Right atrium auricular region (tissue), 2 donors: Measurements from ENCODE around the gene CDH1. TPM values are rescaled to one million over a fixed set of nuclear protein-coding genes. Genes with fewer than 3 reads are reported as not detected.
"Not testable (repeated sequence)": the region's sequence is repeated elsewhere in the genome, so short reads cannot be mapped to it uniquely, and the experiment has no call there.

Experiments
- DNase-seq: peaks from one replicate; pipeline ENCODE4 v3.0.0-alpha.2; 2019; ENCODE audit warnings: low spot score
- H3K27ac ChIP-seq, 2 donors: fragments of 200-600 bp; sonication (generic); 1 replicate in 1 of 2; 2 replicates in 1 of 2; pipeline ENCODE4 v1.5.1; 2016 to 2019
- H3K27me3 ChIP-seq, 2 donors: fragments of 200-600 bp; sonication (generic); one replicate each; pipeline versions ENCODE4 v1.5.1 to v1.6.0; 2017 to 2019
- H3K36me3 ChIP-seq: fragments of 200-600 bp; sonication (generic); one replicate; pipeline ENCODE4 v1.5.1; 2016
- H3K4me1 ChIP-seq, 2 donors: fragments of 200-600 bp; sonication (generic); one replicate each; pipeline versions ENCODE4 v1.5.1 to v1.6.0; 2017 to 2019
- H3K4me3 ChIP-seq, 2 donors: fragments of 200-600 bp; sonication (generic); 1 replicate in 1 of 2; 2 replicates in 1 of 2; pipeline ENCODE4 v1.5.1; 2017 to 2019; ENCODE audit warnings: mild to moderate bottlenecking in 1 of 2, moderate library complexity in 1 of 2
- H3K9me3 ChIP-seq, 2 donors: fragments of 200-600 bp; sonication (generic); one replicate each; pipeline ENCODE4 v1.5.1; 2019
- CTCF ChIP-seq, 2 donors: fragments of 200-600 bp; sonication (generic); IDR thresholded peaks; one replicate each; pipeline ENCODE4 v1.5.1; 2019; ENCODE audit warnings: antibody characterized with exemption in 2 of 2
- total RNA-seq, 2 donors: library from RNA; depleted of rRNA; stranded (reverse); fragments of >200 nt; gene quantifications; one replicate each; pipeline ENCODE4 v1.1.0, GENCODE V29; 2016

Gene CDH1
- total RNA-seq, 2 donors from 2014 or later = 0.93 to 1.4 TPM

GRCh38 chr16:68713361-68713760 is 23.7 kb upstream of the CDH1 start:
- no peak overlapping the region for H3K4me3 ChIP-seq
- H3K27ac ChIP-seq = no peak overlapping the region
- no peaks in the 10 kb centered on the region for H3K9me3 ChIP-seq
- no peaks in the 10 kb centered on the region for H3K4me1 ChIP-seq
- no peak for TF ChIP-seq CTCF (IDR thresholded peaks at IDR 0.05)
- DNase-seq = no peak
- no peaks in the 10 kb centered on the region for H3K36me3 ChIP-seq
- no peaks in the 10 kb centered on the region for H3K27me3 ChIP-seq

GRCh38 chr16:68715471-68715870 is 21.6 kb upstream of the CDH1 start:
- Histone ChIP-seq H3K36me3 (no peaks in the 10 kb centered on the region), H3K4me1 (no peaks in the 10 kb centered on the region)

GRCh38 chr16:68716516-68716915 is 20.6 kb upstream of the CDH1 start:
- H3K27me3 ChIP-seq, DNase-seq, H3K27ac ChIP-seq, H3K4me3 ChIP-seq, H3K9me3 ChIP-seq, H3K36me3 ChIP-seq, H3K4me1 ChIP-seq: not testable (repeated sequence)

More at GRCh38 chr16:68715471-68715870, 21.6 kb upstream of the CDH1 start:
- TF ChIP-seq CTCF (IDR thresholded peaks at IDR 0.05) = no peak
- H3K27ac ChIP-seq = no peak overlapping the region
- H3K27me3 ChIP-seq = no peaks in the 10 kb centered on the region
- H3K4me3 ChIP-seq = no peak overlapping the region
- no peaks in the 10 kb centered on the region for H3K9me3 ChIP-seq
- no peak for DNase-seq

- no peak for TF ChIP-seq CTCF (IDR thresholded peaks at IDR 0.05)
- Histone ChIP-seq H3K9me3 (no peaks in the 10 kb centered on the region), H3K4me1 (no peaks in the 10 kb centered on the region), H3K36me3 (no peaks in the 10 kb centered on the region), H3K27ac (no peak overlapping the region), H3K27me3 (no peaks in the 10 kb centered on the region), H3K4me3 (no peak overlapping the region)
- no peak for DNase-seq
Measured at GRCh38 chr16:68717684-68718083, 19.4 kb upstream of the CDH1 start.

- no peaks in the 10 kb centered on the region for H3K4me1 ChIP-seq
- TF ChIP-seq CTCF (IDR thresholded peaks at IDR 0.05) = no peak
- H3K27me3 ChIP-seq = no peaks in the 10 kb centered on the region
Measured at GRCh38 chr16:68718590-68718989, 18.5 kb upstream of the CDH1 start.

GRCh38 chr16:68719993-68720489 is 17.1 kb upstream of the CDH1 start:
- Histone ChIP-seq H3K27me3 (no peaks in the 10 kb centered on the region), H3K27ac (no peak overlapping the region)

More at GRCh38 chr16:68718590-68718989, 18.5 kb upstream of the CDH1 start:
- Histone ChIP-seq H3K27ac (no peak overlapping the region), H3K36me3 (no peaks in the 10 kb centered on the region), H3K4me3 (no peak overlapping the region), H3K9me3 (no peaks in the 10 kb centered on the region)
- DNase-seq = no peak

More at GRCh38 chr16:68719993-68720489, 17.1 kb upstream of the CDH1 start:
- no peaks in the 10 kb centered on the region for H3K36me3 ChIP-seq
- no peaks in the 10 kb centered on the region for H3K4me1 ChIP-seq
- TF ChIP-seq CTCF (IDR thresholded peaks at IDR 0.05) = no peak
- no peak overlapping the region for H3K4me3 ChIP-seq
- DNase-seq = no peak
- H3K9me3 ChIP-seq = no peaks in the 10 kb centered on the region
